ENCODE measurements around the gene TOMM40L.

DNA sequence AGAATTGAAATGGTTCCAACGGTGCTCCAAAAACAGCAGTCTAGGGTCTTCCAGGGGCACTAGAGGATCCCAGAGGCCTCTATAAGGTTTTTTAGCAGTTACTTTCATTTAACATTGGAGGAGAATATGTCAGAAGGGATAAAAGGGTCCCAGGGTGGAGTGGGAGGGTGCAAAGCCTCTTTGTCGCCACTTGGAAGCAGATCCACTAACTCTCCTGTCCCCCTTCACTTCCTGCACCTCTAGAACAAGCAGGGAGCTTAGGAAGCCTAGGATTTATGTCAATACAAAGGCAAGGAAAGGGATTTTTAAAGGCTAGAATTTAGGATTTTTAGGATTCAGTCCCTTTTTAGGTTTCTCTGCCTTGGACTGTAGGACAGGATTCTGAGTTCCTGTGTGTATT lies 41.0 kb downstream of the TOMM40L start:
- TF ChIP-seq, protein P1, sequence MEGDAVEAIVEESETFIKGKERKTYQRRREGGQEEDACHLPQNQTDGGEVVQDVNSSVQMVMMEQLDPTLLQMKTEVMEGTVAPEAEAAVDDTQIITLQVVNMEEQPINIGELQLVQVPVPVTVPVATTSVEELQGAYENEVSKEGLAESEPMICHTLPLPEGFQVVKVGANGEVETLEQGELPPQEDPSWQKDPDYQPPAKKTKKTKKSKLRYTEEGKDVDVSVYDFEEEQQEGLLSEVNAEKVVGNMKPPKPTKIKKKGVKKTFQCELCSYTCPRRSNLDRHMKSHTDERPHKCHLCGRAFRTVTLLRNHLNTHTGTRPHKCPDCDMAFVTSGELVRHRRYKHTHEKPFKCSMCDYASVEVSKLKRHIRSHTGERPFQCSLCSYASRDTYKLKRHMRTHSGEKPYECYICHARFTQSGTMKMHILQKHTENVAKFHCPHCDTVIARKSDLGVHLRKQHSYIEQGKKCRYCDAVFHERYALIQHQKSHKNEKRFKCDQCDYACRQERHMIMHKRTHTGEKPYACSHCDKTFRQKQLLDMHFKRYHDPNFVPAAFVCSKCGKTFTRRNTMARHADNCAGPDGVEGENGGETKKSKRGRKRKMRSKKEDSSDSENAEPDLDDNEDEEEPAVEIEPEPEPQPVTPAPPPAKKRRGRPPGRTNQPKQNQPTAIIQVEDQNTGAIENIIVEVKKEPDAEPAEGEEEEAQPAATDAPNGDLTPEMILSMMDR (IDR thresholded peaks at IDR 0.05) = no peak
- TF ChIP-seq POLR2A (IDR thresholded peaks at IDR 0.05) = no peak
